ENCODE results near the gene DPP7.

Gene DPP7

GRCh38 chr9:137105814-137106661 is 8.5 kb downstream of the DPP7 start:
- DNase-seq (ENCODE audit: low read depth in 2 of 2), result no peak
- no peak overlapping the region for H3K4me3 ChIP-seq (replicated peaks in 1 of 2; ENCODE audit: low read depth in 2 of 2, low read length in 2 of 2)
- TF ChIP-seq, protein P1, sequence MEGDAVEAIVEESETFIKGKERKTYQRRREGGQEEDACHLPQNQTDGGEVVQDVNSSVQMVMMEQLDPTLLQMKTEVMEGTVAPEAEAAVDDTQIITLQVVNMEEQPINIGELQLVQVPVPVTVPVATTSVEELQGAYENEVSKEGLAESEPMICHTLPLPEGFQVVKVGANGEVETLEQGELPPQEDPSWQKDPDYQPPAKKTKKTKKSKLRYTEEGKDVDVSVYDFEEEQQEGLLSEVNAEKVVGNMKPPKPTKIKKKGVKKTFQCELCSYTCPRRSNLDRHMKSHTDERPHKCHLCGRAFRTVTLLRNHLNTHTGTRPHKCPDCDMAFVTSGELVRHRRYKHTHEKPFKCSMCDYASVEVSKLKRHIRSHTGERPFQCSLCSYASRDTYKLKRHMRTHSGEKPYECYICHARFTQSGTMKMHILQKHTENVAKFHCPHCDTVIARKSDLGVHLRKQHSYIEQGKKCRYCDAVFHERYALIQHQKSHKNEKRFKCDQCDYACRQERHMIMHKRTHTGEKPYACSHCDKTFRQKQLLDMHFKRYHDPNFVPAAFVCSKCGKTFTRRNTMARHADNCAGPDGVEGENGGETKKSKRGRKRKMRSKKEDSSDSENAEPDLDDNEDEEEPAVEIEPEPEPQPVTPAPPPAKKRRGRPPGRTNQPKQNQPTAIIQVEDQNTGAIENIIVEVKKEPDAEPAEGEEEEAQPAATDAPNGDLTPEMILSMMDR (IDR thresholded peaks at IDR 0.05; ENCODE audit: low read depth, low read length), result no peak

- no peak for DNase-seq (ENCODE audit: low read depth in 2 of 2)
- TF ChIP-seq, protein P1 (IDR thresholded peaks at IDR 0.05; ENCODE audit: low read depth, low read length), result no peak
- no peak overlapping the region for H3K4me3 ChIP-seq (replicated peaks in 1 of 2; ENCODE audit: low read depth in 2 of 2, low read length in 2 of 2)
These were observed 11.1 kb downstream of the DPP7 start for GRCh38 chr9:137103206-137103999.

GRCh38 chr9:137099231-137099630 is 15.3 kb downstream of the DPP7 start:
- TF ChIP-seq, protein P1 (IDR thresholded peaks at IDR 0.05; ENCODE audit: low read depth, low read length), result no peak
- DNase-seq (ENCODE audit: low read depth in 2 of 2), result no peak
- no peak overlapping the region for H3K4me3 ChIP-seq (replicated peaks in 1 of 2; ENCODE audit: low read depth in 2 of 2, low read length in 2 of 2)

GRCh38 chr9:137097761-137098462 is 16.6 kb downstream of the DPP7 start:
- TF ChIP-seq, protein P1 (IDR thresholded peaks at IDR 0.05; ENCODE audit: low read depth, low read length), result no peak
- DNase-seq (ENCODE audit: low read depth in 2 of 2), result no peak
- no peak overlapping the region for H3K4me3 ChIP-seq (replicated peaks in 1 of 2; ENCODE audit: low read depth in 2 of 2, low read length in 2 of 2)

DNA sequence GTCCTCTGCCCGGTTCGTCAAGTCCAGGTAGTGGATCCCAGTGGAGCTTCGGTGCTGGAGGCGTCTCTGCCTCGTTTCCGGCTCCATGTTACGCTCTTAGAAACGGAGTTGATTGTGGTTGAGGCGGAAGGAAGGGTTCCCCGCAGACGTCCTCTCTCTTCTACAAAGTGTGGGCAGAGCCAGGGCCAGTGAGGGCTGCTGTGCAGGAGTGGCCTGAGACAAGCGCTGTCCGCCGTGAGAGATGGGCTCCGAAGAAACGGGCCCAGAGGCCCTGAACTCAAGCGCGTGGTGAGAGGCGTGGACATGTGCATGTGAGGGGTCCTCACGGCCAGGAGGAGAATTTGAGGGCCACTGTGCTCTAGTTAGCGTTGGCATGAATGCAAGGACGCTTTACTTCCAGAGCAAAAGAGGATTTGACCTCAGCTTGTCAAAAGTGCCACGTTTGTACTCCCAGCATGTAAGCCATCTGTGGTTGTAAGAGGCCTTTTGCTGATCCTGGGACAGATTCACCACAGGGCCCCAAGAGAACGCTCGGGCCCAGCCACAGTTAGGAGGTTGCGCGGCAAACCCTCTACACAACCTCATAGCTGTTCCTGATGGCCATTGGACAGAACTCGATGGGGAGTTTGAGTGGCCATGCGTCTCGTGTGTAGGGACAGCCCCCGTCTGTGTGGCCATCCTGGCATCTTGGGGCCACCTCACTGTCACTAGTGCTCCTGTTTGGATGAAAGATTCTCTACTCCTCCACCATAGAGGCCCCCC is 17.6 kb downstream of the DPP7 start:
- TF ChIP-seq, protein P1 (IDR thresholded peaks at IDR 0.05; ENCODE audit: low read depth, low read length), result no peak
- H3K4me3 ChIP-seq (replicated peaks in 1 of 2; ENCODE audit: low read depth in 2 of 2, low read length in 2 of 2), result no peak overlapping the region
- DNase-seq (ENCODE audit: low read depth in 2 of 2), result no peak

Data from cardiac fibroblast (primary cell).